GM18870 (cell line): ENCODE data around the gene GOSR2.
"Not testable (repeated sequence)": the region's sequence is repeated elsewhere in the genome, so short reads cannot be mapped to it uniquely, and the experiment has no call there.

Source experiments
- ATAC-seq: cut with Tn5 transposase; IDR thresholded peaks from one replicate; pipeline ENCODE4 v1.9.1; 2021; ENCODE audit warnings: moderate library complexity; ENCODE audit not compliant: unreplicated experiment

GOSR2 gene

GRCh38 chr17:46892192-46892703 is 30.7 kb upstream of the GOSR2 start:
- ATAC-seq = no peak

GRCh38 chr17:46894024-46894423 is 28.9 kb upstream of the GOSR2 start:
- ATAC-seq = no peak

DNA sequence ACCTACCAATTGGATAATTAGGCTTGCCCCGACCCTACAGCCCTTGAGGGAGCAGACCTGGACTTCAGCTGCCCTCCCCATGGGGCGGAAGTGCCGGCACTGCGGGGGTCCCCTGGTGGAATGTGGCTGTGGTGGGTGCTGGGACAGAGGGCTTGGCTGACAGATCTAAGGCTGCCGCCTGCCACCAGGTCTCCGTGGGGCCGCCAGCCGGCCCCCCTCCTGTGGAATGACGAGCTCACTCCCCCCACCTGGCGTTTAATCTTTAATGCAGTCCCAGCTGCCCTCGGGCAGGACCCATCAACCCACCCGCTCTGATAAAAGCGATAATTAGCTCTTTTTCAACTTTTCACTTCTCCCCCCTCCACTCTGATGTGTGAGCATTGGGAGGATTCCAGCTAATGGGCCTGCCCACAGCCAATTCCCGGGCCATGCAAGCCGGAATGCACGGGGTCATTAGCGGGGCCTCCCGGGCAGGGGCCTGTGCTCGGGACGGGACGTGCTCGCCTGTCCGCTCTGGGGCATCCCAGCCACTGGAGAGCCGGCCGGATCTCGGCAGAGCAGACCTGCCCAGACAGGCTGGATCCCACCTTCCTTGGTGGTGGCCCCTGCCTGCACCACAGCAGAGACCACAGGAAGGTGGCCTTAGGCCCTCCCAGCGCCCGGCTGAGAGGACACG is 28.3 kb upstream of the GOSR2 start:
- no peak for ATAC-seq

- ATAC-seq = no peak
Measured at GRCh38 chr17:46895171-46895570, 27.8 kb upstream of the GOSR2 start.

- ATAC-seq = no peak
Measured at GRCh38 chr17:46896991-46897390, 26.0 kb upstream of the GOSR2 start.

DNA sequence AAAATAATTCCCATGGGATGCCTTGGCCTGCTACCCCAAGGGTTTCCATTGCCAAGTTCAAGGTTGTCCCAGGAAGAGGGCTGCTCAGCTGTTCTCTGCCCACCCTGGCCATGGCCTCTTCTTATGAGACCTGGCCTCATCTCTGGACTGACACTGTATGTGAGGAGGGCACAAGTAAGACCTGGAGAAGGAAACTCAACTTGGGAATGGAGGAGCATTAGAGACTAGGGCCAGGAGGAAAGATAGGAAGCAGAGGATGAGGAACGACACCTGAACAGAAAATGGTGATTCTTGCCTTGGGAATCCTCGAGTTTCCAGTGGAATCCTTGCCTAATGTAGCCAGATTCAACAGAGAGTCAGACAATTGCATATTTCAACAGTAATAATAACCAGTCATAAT is 24.6 kb upstream of the GOSR2 start:
- ATAC-seq = no peak

GRCh38 chr17:46898860-46899259 is 24.1 kb upstream of the GOSR2 start:
- no peak for ATAC-seq

DNA sequence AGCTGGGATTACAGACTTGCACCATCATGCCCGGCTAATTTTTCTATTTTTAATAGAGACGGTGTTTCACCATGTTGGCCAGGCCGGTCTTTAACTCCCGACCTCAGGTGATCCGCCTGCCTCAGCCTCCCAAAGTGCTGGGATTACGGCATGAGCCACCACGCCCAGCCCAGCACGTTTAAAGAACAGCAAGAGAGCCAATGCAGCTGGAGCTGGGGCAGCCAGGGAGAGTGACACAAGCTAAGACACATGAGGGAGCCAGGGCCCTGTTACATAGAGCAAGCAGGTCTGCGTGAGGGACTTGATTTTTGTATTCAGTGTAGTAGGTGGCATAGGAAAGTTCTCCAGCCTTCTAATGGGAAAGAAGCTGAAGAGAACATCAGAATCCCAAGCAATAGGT is 21.7 kb upstream of the GOSR2 start:
- ATAC-seq = no peak

DNA sequence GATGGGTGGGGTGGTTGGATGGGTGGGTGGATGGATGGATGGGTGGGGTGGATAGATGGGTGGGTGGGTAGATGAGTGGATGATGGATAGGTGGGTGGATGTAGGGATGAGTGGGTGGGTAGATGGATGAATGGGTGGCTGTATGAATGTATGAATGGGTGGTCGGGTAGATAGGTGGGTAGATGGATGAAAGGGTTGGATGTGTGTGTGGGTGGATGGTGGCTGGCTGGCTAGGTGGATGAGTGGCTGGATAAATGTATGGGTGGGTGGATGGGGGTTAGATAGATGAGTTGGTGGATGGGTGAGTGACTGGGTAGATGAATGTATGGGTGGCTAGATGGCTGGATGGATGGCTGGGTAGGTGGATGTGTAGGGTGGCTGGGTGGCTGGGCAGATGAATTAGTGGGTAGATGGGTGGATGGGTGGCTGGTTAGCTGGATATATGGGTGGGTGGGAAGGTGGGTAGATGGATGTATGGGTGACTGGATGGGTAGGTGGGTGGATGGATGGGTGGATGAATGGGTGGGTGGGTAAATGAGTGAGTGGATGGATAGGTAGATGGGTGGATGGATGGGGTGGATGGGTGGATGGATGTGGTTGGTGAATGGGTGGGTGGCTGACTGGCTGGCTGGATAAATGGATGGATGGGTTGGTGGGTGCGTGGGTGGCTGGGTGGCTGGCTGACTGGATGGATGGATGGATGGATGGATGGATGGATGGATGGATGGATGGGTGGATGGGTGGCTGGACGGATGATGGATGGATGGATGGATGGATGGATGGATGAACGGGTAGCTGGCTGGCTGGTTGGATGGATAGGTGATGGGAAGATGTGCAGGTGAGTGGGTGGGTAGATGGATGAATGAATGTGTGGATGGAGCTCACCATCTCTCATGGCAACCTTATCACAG is 18.9 kb upstream of the GOSR2 start:
- ATAC-seq = no peak

DNA sequence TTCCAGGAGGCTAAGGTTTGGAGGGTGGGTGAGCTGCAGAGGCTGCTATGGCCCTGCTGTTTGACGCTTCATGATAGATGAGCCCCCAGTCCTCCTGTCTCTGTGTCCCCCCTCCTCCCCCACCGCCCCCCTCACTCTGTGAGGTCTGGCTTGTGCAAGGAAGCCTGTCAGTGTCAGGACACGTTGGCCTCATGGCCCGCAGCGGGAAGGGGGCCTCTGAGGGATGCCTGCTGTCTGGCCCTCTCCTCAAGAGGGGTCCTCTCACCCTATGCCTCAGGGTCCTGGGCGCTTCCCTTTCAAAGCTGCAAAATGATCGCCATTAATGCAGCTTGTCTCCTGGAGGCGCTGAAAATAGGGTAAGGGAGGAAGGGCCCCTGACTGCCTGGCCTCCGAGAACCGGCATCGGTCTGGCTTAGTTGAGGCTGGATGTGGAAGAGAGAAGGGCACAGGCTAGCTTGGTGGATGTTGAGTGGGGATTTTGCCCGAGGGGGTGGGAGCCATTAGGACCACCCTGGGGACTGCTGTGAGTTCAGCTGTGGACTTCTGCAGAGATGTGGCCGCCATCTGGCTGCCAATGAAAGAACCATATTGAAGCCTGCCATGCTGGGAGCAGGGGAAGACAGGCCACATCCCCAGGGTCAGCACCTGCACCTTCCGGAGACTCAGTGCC is 14.8 kb upstream of the GOSR2 start:
- ATAC-seq = no peak

DNA sequence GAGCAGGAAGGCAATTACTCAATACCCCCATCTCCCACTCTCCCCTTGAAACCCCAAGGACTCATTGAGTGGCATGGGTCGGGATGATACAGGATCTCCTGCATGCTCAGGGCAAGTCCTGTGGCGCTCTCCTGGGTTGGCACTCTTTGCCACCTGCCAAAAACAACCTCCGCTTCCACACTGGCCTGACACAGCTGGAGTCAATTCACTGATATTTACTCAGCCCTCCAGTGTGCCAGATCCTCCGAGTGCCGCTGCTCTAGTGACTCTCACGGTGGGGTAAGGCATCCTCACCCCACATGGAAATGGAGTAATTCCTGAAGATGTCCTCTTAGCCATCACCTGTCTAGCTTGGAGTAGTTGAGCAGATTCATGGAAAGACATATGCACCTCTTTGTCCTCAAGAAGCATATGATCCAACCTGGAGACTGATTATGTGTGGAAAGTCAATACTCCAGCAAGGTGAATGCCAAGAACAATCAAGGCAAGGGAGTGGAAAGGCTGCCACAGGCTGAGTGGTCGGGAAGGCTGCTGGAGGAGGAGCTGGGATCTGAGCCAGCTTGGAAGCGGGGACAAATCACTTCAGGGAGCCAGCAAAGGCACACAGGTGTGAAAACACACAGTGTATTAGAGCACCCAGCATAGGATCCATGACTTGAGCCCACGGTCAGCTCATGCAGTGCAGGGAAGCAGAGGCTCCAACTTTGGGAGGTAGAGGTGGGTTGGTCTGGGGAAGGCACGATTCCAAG is 12.6 kb upstream of the GOSR2 start:
- ATAC-seq = no peak

GRCh38 chr17:46911311-46911710 is 11.6 kb upstream of the GOSR2 start:
- no peak for ATAC-seq

GRCh38 chr17:46915596-46915995 is 7.4 kb upstream of the GOSR2 start:
- ATAC-seq = no peak

DNA sequence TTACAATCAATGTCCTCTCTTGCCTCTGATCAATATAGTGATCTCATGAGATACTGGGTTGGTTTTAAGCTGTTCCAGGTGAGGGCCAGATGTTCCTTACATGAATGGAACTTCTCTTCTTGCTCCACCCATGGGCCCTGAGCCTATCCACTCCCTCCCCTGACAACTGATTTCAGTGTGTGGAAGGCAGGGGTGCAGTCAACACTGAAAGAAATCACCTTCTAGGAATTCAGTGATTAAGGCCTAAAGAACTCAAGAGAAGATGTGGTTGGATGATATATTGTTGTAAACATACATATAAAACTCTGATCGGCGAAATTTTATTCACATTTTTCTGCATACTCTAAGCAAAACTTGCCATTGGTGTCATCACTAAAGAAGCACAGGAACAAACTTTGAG is 6.7 kb upstream of the GOSR2 start:
- ATAC-seq = no peak

GRCh38 chr17:46916623-46917022 is 6.3 kb upstream of the GOSR2 start:
- ATAC-seq = no peak

DNA sequence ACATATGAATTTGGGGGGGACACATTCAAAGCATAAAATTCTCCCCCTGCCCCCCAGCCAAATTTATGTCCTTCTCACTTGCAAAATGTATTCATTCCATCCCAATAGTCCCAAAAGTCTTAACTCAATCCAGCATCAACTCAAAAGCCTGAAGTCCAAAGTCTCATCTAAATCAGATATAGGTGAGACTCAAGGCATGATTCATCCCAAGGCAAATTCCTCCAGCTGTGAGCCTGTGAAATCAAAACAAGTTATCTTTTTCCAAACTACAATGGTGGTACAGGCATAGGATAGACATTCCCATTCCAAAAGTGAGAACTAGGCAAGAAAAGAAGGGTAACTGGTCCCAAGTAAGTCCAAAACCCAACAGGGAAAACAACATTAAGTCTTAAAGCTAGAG is 5.9 kb upstream of the GOSR2 start:
- no peak for ATAC-seq

GRCh38 chr17:46917516-46917915 is 5.4 kb upstream of the GOSR2 start:
- no peak for ATAC-seq

DNA sequence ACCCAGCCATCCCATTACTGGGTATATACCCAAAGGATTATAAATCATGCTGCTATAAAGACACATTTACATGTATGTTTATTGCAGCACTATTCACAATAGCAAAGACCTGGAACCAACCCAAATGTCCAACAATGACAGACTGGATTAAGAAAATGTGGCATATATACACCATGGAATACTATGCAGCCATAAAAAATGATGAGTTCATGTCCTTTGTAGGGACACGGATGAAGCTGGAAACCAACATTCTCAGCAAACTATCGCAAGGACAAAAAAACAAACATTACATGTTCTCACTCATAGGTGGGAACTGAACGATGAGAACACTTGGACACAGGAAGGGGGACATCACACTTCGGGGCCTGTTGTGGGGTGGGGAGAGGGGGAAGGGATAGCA is 998 bp upstream of the GOSR2 start:
- ATAC-seq = not testable (repeated sequence)

- ATAC-seq = no peak
Measured at GRCh38 chr17:46922487-46922803, 515 bp upstream of the GOSR2 start.

DNA sequence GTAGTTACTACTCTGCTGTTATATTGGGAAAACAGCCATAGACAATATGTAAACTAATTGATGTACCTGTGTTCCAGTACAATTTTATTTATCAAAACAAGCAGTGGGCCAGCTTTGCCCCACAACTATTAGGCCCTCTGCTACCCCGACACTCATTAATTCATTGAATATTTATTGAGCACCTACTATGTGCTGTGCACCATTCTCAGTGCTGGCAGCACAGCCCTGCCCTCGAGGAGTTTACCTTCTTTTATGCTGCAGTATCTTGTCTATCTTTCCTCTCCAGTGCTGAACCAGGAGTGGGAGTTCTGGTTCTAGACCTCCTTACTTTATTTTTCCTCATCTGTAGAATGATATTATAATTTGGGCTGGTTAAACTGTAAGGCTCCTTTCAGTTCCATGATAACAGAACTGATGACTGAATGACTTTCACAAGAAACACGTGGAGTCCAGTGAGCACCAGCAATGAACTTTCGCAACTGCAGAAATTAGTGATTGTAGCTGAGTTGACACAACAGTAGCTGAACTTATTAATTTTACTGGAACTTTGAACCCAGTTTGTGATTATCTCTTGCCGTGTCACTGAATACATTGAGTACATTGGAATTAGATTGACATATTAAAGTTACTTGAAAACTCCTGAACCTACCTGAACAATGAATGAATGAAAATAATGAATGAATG is 2.4 kb downstream of the GOSR2 start:
- no peak for ATAC-seq
